SH-SY5Y (cell line): Measurements from ENCODE around the gene BSN.

Experiments
- GATA2 ChIP-seq: IDR thresholded peaks from 2 replicates; pipeline ENCODE4 v1.6.1; 2011; ENCODE audit warnings: mild to moderate bottlenecking, low read depth, low read length
- GATA3 ChIP-seq: IDR thresholded peaks from 2 replicates; pipeline ENCODE4 v1.6.1; 2011; ENCODE audit warnings: low read depth, mild to moderate bottlenecking, low read length, moderate library complexity

DNA sequence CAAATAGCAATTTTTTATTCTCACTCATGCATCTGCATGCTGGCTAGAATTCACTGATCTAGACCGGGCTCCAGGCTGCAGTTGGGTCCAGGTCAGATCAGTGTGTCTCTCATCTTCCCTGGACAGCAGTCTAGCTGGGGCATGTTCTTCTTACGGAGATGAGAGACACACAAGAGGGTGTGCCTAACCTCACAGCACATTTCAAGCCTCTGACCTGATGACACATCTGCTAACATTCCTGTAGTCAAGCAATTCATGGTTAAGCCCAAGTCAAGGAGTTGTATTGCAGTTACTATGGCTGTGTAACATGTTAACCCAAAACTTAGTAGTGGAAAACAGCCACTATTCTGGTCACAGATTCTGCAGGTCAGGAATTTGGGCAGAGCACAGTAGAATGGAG, 13.1 kb downstream of the BSN start:
- TF ChIP-seq GATA2 (no peak), GATA3 (no peak)
